Measurements from ENCODE around the gene PTPRT.

Gene PTPRT

DNA sequence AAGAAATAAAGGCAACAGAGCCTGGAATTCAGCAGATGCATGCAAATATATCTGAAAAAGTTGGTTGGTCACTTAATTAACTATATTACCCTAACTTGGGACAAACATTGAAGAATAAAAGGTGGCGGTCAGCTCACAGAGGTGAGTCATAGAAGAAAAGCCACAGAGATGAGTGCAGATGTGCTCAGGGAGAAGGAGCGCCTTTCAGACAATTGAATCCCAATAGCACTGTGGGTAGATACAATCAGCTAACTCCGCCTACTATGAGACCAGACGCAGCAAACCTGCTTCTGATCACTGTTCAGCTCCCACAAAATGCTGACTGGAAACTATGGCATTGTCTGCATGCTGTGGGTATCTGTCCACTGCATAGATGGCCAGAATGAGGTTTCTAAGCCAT lies 447.8 kb downstream of the PTPRT start:
- no peak for DNase-seq (ENCODE audit: low spot score)
- ChIA-PET CTCF (no interaction called here), POLR2A (ENCODE audit: low non-redundant PET) (no interaction called here)
- TF ChIP-seq, protein P1, sequence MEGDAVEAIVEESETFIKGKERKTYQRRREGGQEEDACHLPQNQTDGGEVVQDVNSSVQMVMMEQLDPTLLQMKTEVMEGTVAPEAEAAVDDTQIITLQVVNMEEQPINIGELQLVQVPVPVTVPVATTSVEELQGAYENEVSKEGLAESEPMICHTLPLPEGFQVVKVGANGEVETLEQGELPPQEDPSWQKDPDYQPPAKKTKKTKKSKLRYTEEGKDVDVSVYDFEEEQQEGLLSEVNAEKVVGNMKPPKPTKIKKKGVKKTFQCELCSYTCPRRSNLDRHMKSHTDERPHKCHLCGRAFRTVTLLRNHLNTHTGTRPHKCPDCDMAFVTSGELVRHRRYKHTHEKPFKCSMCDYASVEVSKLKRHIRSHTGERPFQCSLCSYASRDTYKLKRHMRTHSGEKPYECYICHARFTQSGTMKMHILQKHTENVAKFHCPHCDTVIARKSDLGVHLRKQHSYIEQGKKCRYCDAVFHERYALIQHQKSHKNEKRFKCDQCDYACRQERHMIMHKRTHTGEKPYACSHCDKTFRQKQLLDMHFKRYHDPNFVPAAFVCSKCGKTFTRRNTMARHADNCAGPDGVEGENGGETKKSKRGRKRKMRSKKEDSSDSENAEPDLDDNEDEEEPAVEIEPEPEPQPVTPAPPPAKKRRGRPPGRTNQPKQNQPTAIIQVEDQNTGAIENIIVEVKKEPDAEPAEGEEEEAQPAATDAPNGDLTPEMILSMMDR (conservative IDR thresholded peaks at IDR 0.05; ENCODE audit: low read depth), result no peak
- no peak overlapping the region for H3K27ac ChIP-seq

DNA sequence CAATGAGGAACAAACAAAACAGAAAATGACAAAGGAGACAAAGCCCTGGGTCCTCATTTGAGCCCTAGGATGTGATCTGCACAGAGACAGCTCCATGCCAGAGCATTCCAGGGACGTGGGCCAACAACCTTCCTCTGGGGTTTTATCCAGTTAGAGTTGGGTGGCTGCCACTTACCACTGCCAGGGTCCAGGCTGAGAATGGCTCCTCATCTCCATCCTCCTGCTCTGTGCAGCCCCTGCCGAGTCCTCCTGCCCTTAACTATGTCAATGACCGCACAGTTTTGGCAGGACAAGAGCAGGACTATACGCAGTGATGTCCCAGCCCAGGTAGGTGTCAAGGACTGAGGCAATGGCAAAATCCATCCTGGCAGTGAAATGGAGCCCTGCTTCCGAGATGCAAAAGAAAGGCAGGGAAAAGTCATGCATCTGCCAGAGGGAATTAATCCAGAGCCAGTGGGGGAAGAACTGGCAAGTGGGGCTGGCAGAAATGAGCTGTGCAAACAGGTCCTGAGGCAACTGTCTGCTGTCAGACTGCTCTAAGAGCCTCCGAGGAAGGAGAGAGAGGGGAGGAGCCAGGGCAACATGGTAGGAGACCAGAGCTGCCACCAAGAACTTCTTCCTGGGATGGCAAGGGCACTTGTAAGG lies 449.4 kb downstream of the PTPRT start:
- TF ChIP-seq, protein P1 (conservative IDR thresholded peaks at IDR 0.05; ENCODE audit: low read depth), result no peak
- no peak for DNase-seq (ENCODE audit: low spot score)

DNA sequence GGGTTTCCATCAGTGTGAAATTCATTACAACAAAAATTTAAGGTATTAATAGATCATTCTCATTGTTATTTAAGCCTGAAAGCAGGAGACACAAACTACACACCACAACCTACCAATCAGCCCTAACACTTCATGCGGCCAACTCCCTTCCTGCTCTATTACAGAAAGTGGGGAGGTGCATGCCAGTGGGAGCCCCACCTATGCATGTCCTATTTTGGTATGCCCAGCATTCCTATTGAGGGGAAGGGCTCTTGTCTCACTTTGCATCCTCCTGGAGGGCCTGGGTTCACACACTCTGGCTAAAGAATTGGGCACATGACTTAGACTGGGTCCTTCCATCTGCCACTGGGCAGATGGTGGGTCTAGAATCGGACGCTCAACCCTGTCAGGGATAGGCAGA lies 450.0 kb downstream of the PTPRT start:
- POLR2A ChIA-PET (ENCODE audit: low non-redundant PET), result no interaction called here
- TF ChIP-seq, protein P1 (conservative IDR thresholded peaks at IDR 0.05; ENCODE audit: low read depth), result no peak
- no peak for DNase-seq (ENCODE audit: low spot score)
- CTCF ChIA-PET, result interaction anchor here (0.6 kb wide), 1 partner anchor 783 kb away, joined by 3 read pairs; no protein-coding TSS in a partner anchor
- H3K27ac ChIP-seq, result no peak overlapping the region

More for the DNA sequence above, 449.4 kb downstream of the PTPRT start:
- ChIA-PET POLR2A (ENCODE audit: low non-redundant PET) (no interaction called here), CTCF (no interaction called here)
- H3K27ac ChIP-seq, result no peak overlapping the region

DNA sequence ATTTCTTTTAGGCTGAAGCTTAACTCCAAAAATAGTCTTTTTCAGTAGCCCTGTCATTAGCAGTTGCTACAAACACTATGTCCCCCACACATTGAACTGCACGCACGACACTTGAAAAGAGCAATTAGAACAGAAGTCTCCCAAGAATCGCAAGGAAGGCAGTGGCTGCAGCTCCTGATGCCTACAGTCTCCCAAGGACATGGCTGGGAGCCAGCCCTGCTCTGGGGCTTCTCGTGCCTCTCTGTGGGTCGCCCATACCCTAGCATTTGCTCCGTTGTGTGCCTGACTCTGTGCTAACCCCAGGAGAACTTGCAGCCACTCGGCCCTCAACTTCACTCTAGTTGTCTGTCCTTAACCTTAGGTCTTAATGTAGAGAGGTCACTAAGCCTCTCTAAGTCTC lies 454.2 kb downstream of the PTPRT start:
- ChIA-PET POLR2A (ENCODE audit: low non-redundant PET) (no interaction called here), CTCF (no interaction called here)
- no peak for DNase-seq (ENCODE audit: low spot score)
- no peak overlapping the region for H3K27ac ChIP-seq
- TF ChIP-seq, protein P1 (conservative IDR thresholded peaks at IDR 0.05; ENCODE audit: low read depth), result no peak

DNA sequence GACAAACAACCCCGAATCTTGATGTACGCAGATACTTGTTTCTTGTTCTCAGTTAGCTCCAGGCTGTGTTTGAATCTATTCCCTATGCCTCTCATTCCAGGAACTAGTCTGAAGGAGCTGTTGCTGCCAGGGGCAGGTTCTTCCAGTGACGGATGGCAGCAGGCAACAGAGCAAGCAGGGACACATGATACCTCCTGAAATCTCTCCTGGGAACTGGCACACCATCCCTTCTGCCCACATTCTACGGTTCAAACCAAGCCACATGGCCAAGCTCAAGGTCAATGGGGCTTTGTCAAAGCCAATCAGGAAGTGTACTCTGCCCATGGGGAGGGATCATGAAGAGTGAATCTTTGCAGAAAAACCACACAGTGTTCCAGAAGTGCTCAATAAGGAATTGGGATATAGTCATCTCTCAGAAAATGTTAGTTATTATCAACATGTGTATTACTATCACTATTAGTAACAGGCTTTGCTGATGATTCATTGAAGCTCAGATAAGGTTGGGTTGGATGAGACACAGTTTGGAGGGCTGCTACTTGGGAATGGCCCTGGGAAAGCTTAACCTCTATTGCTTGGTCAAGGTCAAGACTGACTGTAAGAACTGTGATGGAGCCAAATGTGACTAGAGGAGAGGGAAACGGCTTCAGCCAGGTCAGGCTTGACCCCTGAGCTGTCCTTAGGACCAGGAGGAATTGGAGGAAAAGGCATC lies 454.9 kb downstream of the PTPRT start:
- POLR2A ChIA-PET (ENCODE audit: low non-redundant PET), result no interaction called here
- H3K27ac ChIP-seq, result no peak overlapping the region
- CTCF ChIA-PET, result no interaction called here
- DNase-seq (ENCODE audit: low spot score), result no peak
- TF ChIP-seq, protein P1 (conservative IDR thresholded peaks at IDR 0.05; ENCODE audit: low read depth), result no peak

DNA sequence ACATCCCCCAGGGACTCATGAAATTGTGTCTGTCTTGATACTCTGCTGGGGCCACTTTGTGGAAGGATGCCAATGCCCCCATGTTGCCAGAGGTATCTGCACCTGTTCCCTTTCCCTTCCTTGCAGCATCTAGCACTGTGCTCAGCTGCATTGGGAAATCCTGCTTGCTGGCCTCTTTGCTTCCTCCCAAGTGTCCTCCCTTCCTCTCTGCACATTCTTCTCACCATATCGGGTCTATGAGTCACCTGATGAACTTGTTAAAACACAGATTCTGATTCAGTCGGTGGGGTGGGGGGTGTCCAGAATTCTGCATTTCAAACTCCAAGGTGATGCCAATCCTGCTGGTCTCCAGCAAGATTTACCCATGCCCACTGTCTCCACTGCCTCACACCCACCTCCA lies 467.8 kb downstream of the PTPRT start:
- TF ChIP-seq, protein P1 (conservative IDR thresholded peaks at IDR 0.05; ENCODE audit: low read depth), result no peak
- POLR2A ChIA-PET (ENCODE audit: low non-redundant PET), result no interaction called here
- no peak overlapping the region for H3K27ac ChIP-seq
- CTCF ChIA-PET, result no interaction called here
- no peak for DNase-seq (ENCODE audit: low spot score)

Data from RWPE1 (cell line).